ENCODE results near the gene KIF23. TPM values are rescaled to one million over a fixed set of nuclear protein-coding genes. Genes with fewer than 3 reads are reported as not detected.

KIF23 gene
- total RNA-seq, 1 experiment from 2014 or later = 83.7 TPM

- intact Hi-C loops (cut with micrococcal nuclease) = no loop called here
- H3K9me3 ChIP-seq (ENCODE audit: control insufficient read depth in 1 of 2, insufficient read depth in 1 of 2, low read depth in 1 of 2, low read length in 2 of 2) = no peaks in the 10 kb centered on the region
- peak; percentile 85 for ATAC-seq
Measured at GRCh38 chr15:69452692-69453521, 38.8 kb downstream of the KIF23 start, which contains the start of gene RPLP1. TSS of gene RPLP1 (plus strand) at chr15:69452818. CDS start at chr15:69452949, 131 bp downstream.

More at GRCh38 chr15:69452692-69453521, 38.8 kb downstream of the KIF23 start, which contains the start of gene RPLP1:
- Histone ChIP-seq H3K9ac (ENCODE audit: low read length) (peak within 1 kb of the TSS; percentile 98), H3K36me3 (ENCODE audit: control insufficient read depth in 1 of 2, insufficient read depth in 2 of 2, low read length in 2 of 2) (peaks cover 32 to 48% of the 10 kb centered on the region in 2 experiments), H3K79me2 (ENCODE audit: insufficient read depth, low read length) (peaks cover 34% of the 10 kb centered on the region), H3K27ac (ENCODE audit: low read depth, low read length) (peak within 1 kb of the TSS; percentile 83), H3K4me3 (replicated peaks in 1 of 2; ENCODE audit: low read depth in 1 of 2, low read length in 2 of 2) (peak within 1 kb of the TSS; percentile 96 to 98), H3K9me2 (ENCODE audit: insufficient read depth) (no peaks in the 10 kb centered on the region), H3K4me2 (ENCODE audit: low read length) (peak within 1 kb of the TSS; percentile 83), H2AFZ (ENCODE audit: low read depth, low read length, poor library complexity, severe bottlenecking) (peak within 1 kb of the TSS; percentile 30), H3K4me1 (ENCODE audit: control insufficient read depth in 1 of 2, insufficient read depth in 2 of 2, low read length in 2 of 2) (peaks cover 9 to 20% of the 10 kb centered on the region in 2 experiments; a peak in 3 of 4 replicates), H3K27me3 (ENCODE audit: insufficient read depth, low read length) (no peaks in the 10 kb centered on the region), H4K20me1 (ENCODE audit: insufficient read depth) (peaks cover 34% of the 10 kb centered on the region; the same call in 1 of the 2 replicates)
- ChIA-PET POLR2A (interaction anchor here (0.6 to 3.9 kb wide), 9 partner anchors 10 to 406 kb away, joined by 3 to 43 read pairs (median 3); partner anchors contain the start of gene KIF23), CTCF (interaction anchor here (1.6 kb wide), 1 partner anchor 10 kb away, joined by 12 read pairs; no protein-coding TSS in a partner anchor), RAD21 (ENCODE audit: low non-redundant PET in 1 of 2, low total read pairs in 2 of 2, uncharacterized antibody in 2 of 2, unreplicated experiment in 2 of 2) (no interaction called here)
- TF ChIP-seq SIN3A (IDR thresholded peaks at IDR 0.05; ENCODE audit: low read depth) = peak; percentile 80
- TF ChIP-seq ZNF274 (IDR thresholded peaks at IDR 0.05; ENCODE audit: low read depth, low read length) = no peak
- TF ChIP-seq ELF1 (IDR thresholded peaks at IDR 0.05; ENCODE audit: borderline replicate concordance, low read depth) = no peak
- TF ChIP-seq POLR2A (IDR thresholded peaks at IDR 0.05; ENCODE audit: borderline replicate concordance, extremely low read depth, insufficient read depth, insufficient read length) = peak; percentile 99
- TF ChIP-seq ZFX (IDR thresholded peaks at IDR 0.05) = peak; percentile 97
- TF ChIP-seq, protein P1, sequence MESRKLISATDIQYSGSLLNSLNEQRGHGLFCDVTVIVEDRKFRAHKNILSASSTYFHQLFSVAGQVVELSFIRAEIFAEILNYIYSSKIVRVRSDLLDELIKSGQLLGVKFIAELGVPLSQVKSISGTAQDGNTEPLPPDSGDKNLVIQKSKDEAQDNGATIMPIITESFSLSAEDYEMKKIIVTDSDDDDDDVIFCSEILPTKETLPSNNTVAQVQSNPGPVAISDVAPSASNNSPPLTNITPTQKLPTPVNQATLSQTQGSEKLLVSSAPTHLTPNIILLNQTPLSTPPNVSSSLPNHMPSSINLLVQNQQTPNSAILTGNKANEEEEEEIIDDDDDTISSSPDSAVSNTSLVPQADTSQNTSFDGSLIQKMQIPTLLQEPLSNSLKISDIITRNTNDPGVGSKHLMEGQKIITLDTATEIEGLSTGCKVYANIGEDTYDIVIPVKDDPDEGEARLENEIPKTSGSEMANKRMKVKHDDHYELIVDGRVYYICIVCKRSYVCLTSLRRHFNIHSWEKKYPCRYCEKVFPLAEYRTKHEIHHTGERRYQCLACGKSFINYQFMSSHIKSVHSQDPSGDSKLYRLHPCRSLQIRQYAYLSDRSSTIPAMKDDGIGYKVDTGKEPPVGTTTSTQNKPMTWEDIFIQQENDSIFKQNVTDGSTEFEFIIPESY (IDR thresholded peaks at IDR 0.05; ENCODE audit: extremely low read depth, insufficient replicate concordance, low read length) = no peak
- TF ChIP-seq TCF7L2 (IDR thresholded peaks at IDR 0.05; ENCODE audit: borderline replicate concordance, extremely low read depth, insufficient read depth, insufficient read length) = no peak
- TF ChIP-seq SRF (IDR thresholded peaks at IDR 0.05; ENCODE audit: low read depth) = no peak
- TF ChIP-seq RAD21 (IDR thresholded peaks at IDR 0.05; ENCODE audit: low read depth) = no peak
- TF ChIP-seq MAX (IDR thresholded peaks at IDR 0.05) = peak; percentile 75
- TF ChIP-seq, protein P2, sequence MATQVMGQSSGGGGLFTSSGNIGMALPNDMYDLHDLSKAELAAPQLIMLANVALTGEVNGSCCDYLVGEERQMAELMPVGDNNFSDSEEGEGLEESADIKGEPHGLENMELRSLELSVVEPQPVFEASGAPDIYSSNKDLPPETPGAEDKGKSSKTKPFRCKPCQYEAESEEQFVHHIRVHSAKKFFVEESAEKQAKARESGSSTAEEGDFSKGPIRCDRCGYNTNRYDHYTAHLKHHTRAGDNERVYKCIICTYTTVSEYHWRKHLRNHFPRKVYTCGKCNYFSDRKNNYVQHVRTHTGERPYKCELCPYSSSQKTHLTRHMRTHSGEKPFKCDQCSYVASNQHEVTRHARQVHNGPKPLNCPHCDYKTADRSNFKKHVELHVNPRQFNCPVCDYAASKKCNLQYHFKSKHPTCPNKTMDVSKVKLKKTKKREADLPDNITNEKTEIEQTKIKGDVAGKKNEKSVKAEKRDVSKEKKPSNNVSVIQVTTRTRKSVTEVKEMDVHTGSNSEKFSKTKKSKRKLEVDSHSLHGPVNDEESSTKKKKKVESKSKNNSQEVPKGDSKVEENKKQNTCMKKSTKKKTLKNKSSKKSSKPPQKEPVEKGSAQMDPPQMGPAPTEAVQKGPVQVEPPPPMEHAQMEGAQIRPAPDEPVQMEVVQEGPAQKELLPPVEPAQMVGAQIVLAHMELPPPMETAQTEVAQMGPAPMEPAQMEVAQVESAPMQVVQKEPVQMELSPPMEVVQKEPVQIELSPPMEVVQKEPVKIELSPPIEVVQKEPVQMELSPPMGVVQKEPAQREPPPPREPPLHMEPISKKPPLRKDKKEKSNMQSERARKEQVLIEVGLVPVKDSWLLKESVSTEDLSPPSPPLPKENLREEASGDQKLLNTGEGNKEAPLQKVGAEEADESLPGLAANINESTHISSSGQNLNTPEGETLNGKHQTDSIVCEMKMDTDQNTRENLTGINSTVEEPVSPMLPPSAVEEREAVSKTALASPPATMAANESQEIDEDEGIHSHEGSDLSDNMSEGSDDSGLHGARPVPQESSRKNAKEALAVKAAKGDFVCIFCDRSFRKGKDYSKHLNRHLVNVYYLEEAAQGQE (IDR thresholded peaks at IDR 0.05; ENCODE audit: low read depth) = no peak
- TF ChIP-seq YY1 (IDR thresholded peaks at IDR 0.05; ENCODE audit: extremely low read depth, insufficient replicate concordance, low read depth, low read length) = peak; percentile 66
- no peak for TF ChIP-seq EZH2phosphoT487 (IDR thresholded peaks at IDR 0.05; ENCODE audit: borderline replicate concordance)
- no peak for TF ChIP-seq CBX3 (IDR thresholded peaks at IDR 0.05; ENCODE audit: low read depth)
- peak; percentile 99 for TF ChIP-seq POLR2AphosphoS5 (IDR thresholded peaks at IDR 0.05; ENCODE audit: low read depth, low read length)
- peak; percentile 63 for TF ChIP-seq SP1 (IDR thresholded peaks at IDR 0.05; ENCODE audit: low read depth)
- TF ChIP-seq CTCF (IDR thresholded peaks at IDR 0.05 in 2 of 3, conservative IDR thresholded peaks at IDR 0.05 in 1 of 3; ENCODE audit: borderline replicate concordance in 1 of 3, insufficient read depth in 1 of 3, low read depth in 2 of 3, low read length in 2 of 3) = no peak
- no peak for TF ChIP-seq EGR1 (IDR thresholded peaks at IDR 0.05; ENCODE audit: low read depth)
- no peak for TF ChIP-seq FOSL1 (IDR thresholded peaks at IDR 0.05; ENCODE audit: low read depth)
- no TSS peak for BruUV-seq (replicated peaks)
- DNase-seq (ENCODE audit: low read depth, low spot score) = peak; percentile 81

All from HCT116 (cell line).